ENCODE measurements around the gene TMEM178B.

TMEM178B gene

DNA sequence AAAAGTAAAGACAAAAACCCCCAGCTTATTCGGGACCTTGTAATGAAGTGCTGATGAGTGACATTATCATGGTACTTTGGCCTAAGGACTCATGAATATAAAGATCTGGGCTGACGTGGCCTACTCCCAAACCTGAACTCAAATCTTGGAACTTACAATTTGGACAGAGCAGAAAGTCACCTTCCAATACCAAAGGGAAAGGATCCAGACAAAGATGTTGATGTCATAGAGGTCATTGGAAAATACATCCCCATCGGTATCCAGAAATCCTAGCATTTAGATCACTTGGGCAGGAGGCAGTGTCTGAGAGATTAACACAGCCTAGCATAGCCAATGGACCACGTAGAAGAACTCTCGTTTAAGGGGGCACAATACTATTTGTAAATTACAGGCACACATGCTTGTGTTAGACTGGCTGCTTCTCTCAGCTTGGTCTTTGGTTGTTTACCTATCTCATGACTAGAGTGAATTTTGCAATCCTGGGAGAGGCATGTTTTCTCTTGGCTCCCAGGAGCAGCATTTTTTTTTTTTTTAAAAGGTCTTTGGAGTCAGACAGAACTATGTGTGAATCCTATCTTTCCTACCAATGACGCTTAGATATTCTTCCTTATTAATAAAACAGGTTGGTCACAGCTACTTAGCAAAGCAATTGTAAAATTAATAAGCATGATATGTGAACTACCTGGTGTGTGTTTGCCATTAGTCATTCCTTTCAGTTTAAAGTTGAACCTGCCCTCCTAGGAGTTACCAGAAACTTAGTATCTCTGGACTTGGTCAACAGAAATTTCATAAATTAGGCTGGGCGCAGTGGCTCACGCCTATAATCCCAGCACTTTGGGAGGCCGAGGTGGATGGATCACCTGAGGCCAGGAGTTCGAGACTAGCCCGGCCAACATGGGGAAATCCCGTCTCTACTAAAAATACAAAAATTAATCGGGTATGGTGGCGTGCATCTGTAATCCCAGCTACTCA lies 31.4 kb upstream of the TMEM178B start:
- Histone ChIP-seq H3K4me1 (ENCODE audit: control insufficient read depth, insufficient read depth, low read length) (no peaks in the 10 kb centered on the region), H3K4me3 (ENCODE audit: low read depth, low read length) (no peak overlapping the region), H3K9me3 (ENCODE audit: control insufficient read depth, insufficient read depth, low read depth, low read length) (no peaks in the 10 kb centered on the region), H3K27ac (ENCODE audit: extremely low read depth, low read depth, low read length) (no peak overlapping the region), H3K36me3 (ENCODE audit: control insufficient read depth in 2 of 2, insufficient read depth in 1 of 2, low read length in 2 of 2) (no peaks in the 10 kb centered on the region)
- ChIA-PET CTCF (interaction anchor here (0.6 kb wide), 1 partner anchor 231 kb away, joined by 4 read pairs; no protein-coding TSS in a partner anchor), POLR2A (no interaction called here)
- TF ChIP-seq ZNF16 (tag by site-specific recombination; IDR thresholded peaks at IDR 0.05; ENCODE audit: low read depth) (no peak), PRDM1 (tag by site-specific recombination; IDR thresholded peaks at IDR 0.05) (peak; percentile 48; the same call in 1 of the 2 replicates)

- Histone ChIP-seq H3K27ac (ENCODE audit: extremely low read depth, low read depth, low read length) (no peak overlapping the region), H3K9me3 (ENCODE audit: control insufficient read depth, insufficient read depth, low read depth, low read length) (no peaks in the 10 kb centered on the region), H3K4me1 (ENCODE audit: control insufficient read depth, insufficient read depth, low read length) (no peaks in the 10 kb centered on the region), H3K4me3 (ENCODE audit: low read depth, low read length) (no peak overlapping the region), H3K36me3 (ENCODE audit: control insufficient read depth in 2 of 2, insufficient read depth in 1 of 2, low read length in 2 of 2) (no peaks in the 10 kb centered on the region)
- ChIA-PET POLR2A (no interaction called here), CTCF (interaction anchor here (0.5 kb wide), 1 partner anchor 199 kb away, joined by 3 read pairs; no protein-coding TSS in a partner anchor)
- no peak for TF ChIP-seq ZNF248 (tag by site-specific recombination; IDR thresholded peaks at IDR 0.05)
- no peak for TF ChIP-seq TCF7L2 (IDR thresholded peaks at IDR 0.05; ENCODE audit: borderline replicate concordance, low read depth, low read length)
- no peak for TF ChIP-seq ZNF302 (tag by site-specific recombination; IDR thresholded peaks at IDR 0.05; ENCODE audit: low read depth)
- no peak for TF ChIP-seq ZBTB11 (tag by site-specific recombination; conservative IDR thresholded peaks at IDR 0.05; ENCODE audit: low read depth)
- TF ChIP-seq, protein P1, sequence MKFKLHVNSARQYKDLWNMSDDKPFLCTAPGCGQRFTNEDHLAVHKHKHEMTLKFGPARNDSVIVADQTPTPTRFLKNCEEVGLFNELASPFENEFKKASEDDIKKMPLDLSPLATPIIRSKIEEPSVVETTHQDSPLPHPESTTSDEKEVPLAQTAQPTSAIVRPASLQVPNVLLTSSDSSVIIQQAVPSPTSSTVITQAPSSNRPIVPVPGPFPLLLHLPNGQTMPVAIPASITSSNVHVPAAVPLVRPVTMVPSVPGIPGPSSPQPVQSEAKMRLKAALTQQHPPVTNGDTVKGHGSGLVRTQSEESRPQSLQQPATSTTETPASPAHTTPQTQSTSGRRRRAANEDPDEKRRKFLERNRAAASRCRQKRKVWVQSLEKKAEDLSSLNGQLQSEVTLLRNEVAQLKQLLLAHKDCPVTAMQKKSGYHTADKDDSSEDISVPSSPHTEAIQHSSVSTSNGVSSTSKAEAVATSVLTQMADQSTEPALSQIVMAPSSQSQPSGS (tag by site-specific recombination; IDR thresholded peaks at IDR 0.05; ENCODE audit: low read depth), result no peak
- no peak for TF ChIP-seq ZNF174 (tag by site-specific recombination; IDR thresholded peaks at IDR 0.05)
- no peak for TF ChIP-seq ZNF501 (tag by site-specific recombination; IDR thresholded peaks at IDR 0.05)
- no peak for TF ChIP-seq ZNF768 (tag by site-specific recombination; IDR thresholded peaks at IDR 0.05)
- TF ChIP-seq ZNF37A (tag by site-specific recombination; IDR thresholded peaks at IDR 0.05), result no peak
- TF ChIP-seq HOXA7 (CRISPR knock-in tag; IDR thresholded peaks at IDR 0.05; ENCODE audit: borderline replicate concordance), result no peak
- TF ChIP-seq FEZF1 (tag by site-specific recombination; IDR thresholded peaks at IDR 0.05), result no peak
- no peak for TF ChIP-seq OSR2 (tag by site-specific recombination; IDR thresholded peaks at IDR 0.05)
- TF ChIP-seq ZNF747 (tag by site-specific recombination; IDR thresholded peaks at IDR 0.05), result no peak
- TF ChIP-seq ZNF362 (tag by site-specific recombination; IDR thresholded peaks at IDR 0.05), result no peak
- TF ChIP-seq ZNF292 (tag by site-specific recombination; IDR thresholded peaks at IDR 0.05; ENCODE audit: borderline replicate concordance, low read depth), result no peak
These were observed 30.2 kb upstream of the TMEM178B start for GRCh38 chr7:141043616-141044015.
